ENCODE data around the gene MGME1.

The MGME1 gene, protein sequence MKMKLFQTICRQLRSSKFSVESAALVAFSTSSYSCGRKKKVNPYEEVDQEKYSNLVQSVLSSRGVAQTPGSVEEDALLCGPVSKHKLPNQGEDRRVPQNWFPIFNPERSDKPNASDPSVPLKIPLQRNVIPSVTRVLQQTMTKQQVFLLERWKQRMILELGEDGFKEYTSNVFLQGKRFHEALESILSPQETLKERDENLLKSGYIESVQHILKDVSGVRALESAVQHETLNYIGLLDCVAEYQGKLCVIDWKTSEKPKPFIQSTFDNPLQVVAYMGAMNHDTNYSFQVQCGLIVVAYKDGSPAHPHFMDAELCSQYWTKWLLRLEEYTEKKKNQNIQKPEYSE

GRCh38 chr20:17968366-17969277 lies at the start of gene MGME1, which contains the start of gene SNX5:
TSS of gene MGME1 (plus strand) at chr20:17969018. CDS start at chr20:17969860, 842 bp downstream.
TSS of gene SNX5 (minus strand) at chr20:17968794. CDS start at chr20:17968425, 369 bp downstream.
- DNase-seq = peak; percentile 100

DNA sequence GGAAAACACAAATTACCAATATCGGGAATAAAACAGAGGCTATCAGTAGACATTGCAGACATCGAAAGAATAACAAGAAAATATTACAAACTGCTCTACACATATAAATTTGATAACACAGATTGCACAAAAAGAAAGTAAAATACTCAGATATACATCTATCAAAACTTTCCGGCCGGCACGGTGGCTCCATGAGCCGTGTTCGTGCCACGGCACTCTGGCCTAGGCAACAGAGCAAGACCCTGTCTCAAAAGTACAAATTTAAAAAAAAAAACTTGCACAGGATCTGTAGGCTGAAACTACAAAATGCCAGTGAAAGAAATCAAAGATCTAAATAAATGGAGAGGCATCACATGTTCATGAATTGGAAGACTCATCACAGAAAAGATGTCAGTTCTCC lies 49.7 kb upstream of the MGME1 start:
- DNase-seq = no peak

GRCh38 chr20:17921774-17922173 lies 47.0 kb upstream of the MGME1 start:
- no peak for DNase-seq

- no peak for DNase-seq
Observed at GRCh38 chr20:17925141-17925939, 43.5 kb upstream of the MGME1 start.

DNA sequence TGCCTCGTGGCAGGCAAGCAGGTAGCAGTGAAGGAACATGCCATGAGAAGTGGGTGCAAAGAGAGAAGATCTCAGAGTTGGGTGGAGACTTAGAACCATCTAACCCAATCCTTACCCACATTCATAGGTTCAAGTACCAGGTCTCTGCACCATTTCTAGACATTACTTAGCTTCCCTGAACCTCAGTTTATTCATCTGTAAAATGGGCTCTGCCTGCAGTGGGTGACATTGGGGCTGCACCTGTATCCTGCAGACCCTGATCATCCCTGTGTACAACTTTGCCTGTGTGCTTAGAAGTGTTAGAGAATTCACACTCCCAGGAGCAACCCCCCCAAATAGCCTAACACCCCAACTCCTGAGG lies 42.9 kb upstream of the MGME1 start:
- no peak for DNase-seq

- no peak for DNase-seq
Observed at GRCh38 chr20:17928211-17928611, 40.6 kb upstream of the MGME1 start.

- DNase-seq = no peak
Observed at GRCh38 chr20:17928633-17929311, 40.0 kb upstream of the MGME1 start.

DNA sequence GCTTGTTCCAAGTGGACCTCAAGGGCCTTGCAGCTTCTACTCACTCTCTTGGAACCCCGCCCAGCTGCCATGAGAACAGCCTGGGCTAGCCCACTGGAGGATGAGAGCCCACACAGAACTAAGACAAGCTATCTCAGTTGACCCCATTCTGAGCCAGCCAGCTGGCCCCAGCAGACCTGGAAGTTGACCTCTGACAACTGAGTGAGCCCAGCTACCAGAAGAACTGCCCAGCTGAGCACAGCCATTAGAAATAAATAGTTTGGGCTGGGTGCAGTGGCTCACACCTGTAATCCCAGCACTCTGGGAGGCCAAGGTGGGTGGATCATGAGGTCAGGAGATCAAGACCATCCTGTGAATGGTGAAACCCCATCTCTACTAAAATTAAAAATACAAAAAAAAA lies 37.3 kb upstream of the MGME1 start:
- no peak for DNase-seq

GRCh38 chr20:17932396-17932795 lies 36.4 kb upstream of the MGME1 start:
- no peak for DNase-seq

DNA sequence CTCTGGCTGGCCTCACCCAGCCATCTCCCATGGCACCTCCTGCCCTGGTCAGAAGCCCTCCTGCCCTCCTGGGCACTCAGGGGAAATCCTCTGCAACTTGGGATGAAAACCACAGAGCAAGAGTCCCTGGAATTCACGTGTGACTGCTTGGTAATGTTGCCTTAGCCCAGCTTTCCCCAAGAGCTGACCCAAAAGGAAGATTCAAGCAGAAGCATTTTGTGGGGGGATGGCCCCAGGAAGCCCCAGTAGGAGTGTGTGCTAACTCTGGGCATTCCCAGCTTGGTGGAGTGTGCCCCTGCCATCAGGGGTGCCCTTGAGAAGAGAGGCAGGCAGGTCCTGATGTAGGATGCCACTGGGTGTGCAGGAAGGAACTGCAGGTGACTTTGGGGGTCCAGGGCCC lies 35.7 kb upstream of the MGME1 start:
- DNase-seq = no peak

DNA sequence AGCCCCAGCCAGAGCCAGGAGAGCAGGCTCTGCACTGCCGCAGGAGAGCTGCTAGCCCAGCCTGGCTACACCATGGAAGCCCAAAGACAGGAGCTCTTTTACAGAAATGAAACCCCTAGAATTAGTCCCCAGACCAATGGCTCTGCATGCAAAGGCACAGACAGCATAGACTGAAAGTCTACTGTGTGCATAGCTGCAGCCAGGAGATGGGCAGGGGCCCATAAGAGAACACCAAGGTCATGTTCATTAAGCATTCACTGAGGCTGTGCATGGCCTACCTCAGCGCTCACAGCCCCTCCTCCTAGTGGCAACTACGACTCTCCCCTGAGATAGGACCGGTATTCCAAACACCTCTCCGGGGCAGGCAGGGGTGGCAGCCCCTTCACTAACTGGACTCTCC lies 35.1 kb upstream of the MGME1 start:
- no peak for DNase-seq

DNA sequence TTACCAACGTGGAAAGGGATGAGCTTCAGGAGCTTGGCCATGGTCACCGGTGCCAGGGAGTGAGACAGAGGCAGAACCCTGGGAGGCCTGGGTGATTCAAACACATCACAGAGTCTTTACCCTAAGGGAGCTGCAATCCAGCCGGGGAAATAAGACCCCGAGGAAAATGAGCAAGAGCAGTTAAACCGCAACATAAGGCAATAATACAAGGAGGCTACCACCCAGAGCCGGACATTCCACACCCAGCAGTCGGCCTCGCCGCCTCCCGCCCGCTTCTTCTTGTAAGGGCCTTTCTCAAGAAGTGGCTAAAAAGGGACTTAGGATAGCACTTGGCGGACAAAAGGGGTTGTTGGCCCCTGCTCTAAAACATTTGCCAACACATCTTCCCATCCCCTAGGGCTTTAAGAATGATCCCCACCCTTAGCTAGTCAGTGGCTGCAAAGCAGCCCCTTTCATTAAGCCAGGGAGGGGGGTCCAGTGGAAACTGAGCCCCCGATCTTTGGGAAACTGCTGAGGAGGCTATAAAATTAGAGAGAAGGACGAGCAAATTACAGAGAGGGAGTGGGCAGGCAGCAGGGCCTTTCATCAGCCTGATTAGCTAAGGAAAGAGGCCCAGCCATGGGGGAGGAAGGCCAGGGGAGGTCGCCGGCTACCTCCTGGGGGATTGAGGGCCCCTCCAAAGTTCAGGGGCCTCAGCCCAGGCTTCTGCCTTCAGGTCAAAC lies 34.5 kb upstream of the MGME1 start:
- no peak for DNase-seq

DNA sequence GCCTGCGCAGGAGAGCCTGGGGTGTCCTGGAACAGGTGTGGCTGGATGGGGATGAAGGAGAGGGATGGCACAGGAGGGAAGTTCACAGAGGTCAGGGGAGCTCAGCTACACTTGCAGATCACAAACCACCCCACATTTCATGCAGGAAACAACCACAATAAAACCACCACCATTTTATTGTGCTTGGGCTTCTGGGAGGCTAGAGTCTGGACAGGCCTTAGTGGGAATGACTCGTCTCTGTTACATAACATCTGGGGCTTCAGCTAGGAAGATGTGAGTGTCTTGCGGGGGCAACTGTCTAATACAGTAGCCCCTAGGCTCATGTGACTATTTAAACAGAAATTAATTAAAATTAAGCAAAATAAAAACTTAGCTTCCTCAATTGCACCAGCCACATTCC lies 33.6 kb upstream of the MGME1 start:
- no peak for DNase-seq

DNA sequence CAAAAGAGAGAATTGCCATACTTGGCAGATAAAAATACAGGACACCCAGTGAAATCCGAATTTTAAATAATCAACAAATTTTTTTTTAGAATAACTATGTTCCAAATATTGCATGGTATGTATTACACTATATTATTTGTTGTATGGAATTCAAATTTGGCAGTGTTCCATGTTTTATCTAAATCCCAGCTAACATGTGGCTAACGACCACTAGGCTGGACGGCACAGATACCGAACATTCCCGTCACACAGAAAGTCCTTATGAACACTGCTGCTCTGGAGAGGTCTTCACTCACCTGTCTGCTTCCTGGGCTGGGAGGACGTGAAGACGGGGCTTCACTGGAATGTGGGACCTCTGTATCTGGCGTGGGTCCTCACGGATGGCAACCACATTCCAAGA lies 33.1 kb upstream of the MGME1 start:
- no peak for DNase-seq

GRCh38 chr20:17936286-17936760 lies 32.5 kb upstream of the MGME1 start:
- no peak for DNase-seq

GRCh38 chr20:17936761-17937732 lies 31.8 kb upstream of the MGME1 start:
- DNase-seq = no peak

DNA sequence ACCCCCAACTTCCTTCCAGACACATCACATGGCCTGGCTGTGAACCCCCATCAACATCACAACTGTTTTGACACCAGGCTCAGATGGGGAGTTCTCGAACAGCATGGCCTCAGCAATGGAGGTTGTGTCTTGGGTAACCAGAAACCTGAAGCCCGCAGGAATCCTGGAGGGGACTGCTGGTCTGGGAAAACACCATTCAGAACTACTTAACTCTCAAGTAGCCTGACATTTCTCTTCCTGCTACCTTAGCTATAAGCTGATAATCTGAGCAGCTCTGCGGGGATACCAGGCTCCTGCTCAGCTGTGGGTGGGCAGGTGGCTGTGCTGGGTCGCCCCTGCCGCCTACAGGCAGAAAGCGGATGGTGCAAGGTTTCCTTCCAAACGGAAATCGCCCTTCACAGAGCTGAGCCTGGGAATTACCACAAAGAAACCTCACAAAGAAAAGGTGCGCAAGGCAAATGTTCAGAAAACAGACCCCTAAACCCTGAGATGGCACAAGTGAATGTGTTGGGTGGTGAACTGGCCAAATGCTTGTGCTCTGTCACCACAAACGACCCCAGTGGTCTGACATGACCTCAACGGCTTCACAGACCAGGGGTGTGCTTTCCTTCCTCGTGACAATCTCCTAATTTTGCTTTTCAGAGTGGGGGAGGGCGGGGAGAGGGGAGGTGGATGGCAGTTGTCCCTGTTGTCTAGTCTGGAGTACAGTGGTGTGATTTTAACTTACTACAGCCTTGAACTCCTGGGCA lies 29.8 kb upstream of the MGME1 start:
- DNase-seq = peak; percentile 66

DNA sequence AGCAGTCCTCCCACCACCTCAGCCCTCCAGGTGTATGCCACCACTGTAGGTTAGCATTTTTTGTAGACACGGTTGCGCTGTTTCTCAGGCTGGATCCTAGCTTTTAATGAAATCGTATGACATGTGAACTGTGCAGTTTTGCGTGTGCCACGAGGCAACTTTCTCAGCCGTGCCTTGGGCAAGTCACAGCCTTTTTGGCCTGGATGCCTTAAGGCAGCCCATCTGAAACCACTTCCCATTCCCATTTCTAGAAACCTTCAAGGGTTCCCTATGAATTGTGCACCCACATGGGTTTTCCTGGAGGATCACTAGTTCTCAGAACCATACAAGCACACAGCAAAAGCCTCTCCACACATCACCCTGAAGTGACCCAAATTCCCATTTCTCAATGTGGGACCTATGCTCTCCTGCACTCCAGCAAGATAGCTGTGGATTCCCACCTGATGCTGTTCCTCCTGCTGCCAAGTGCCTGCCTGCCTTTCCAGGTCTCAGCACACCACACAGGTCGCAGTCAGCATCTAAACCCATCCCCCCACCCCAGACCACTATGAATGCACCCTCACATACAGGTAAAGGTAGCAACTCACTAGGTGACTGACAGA lies 29.1 kb upstream of the MGME1 start:
- DNase-seq = no peak

DNA sequence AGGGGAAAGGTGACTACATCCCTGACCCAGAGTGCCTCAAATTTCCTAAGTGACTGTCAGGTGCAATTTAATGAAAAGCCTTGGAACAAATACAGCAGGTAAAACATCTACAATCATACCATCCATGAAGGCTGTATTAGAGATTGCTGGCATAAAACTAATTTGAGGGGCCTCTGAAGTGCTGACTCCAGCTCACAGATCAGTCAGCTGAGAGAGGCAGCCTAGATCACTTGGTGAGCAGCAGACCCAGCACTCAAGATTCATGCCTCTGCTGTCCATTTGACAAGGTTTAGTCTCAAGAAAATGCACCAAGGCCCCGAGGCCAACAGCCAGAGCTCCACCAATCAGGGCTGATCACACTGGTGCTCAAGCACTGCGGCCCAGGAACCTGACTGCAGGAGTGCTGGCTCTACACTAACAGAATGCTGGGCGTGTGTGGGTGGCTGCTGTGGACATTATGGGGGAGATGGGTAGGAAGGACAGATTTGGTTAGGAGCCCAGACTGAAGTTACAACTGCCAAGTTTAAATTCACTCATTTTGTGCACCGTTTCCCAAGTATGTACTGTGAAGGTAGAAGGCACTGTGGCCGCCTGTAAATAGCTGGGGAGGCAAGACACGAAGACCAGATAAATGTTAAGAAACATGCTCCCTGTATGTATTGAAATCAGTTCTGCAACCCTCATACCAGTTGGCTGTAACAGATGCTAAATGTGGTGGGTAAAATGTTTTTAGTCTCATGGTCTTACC lies 28.4 kb upstream of the MGME1 start:
- no peak for DNase-seq
